Activated effector memory CD4-positive, alpha-beta T cell treated with Interleukin-2 at 50 U/mL for 16 hours (primary cell): ENCODE measurements around the gene VN1R5.
"Not testable (repeated sequence)": the region's sequence is repeated elsewhere in the genome, so short reads cannot be mapped to it uniquely, and the experiment has no call there.

Experiments used
- DNase-seq: peaks from one replicate; pipeline ENCODE4 v3.0.0-alpha.2; 2020

VN1R5 gene

DNA sequence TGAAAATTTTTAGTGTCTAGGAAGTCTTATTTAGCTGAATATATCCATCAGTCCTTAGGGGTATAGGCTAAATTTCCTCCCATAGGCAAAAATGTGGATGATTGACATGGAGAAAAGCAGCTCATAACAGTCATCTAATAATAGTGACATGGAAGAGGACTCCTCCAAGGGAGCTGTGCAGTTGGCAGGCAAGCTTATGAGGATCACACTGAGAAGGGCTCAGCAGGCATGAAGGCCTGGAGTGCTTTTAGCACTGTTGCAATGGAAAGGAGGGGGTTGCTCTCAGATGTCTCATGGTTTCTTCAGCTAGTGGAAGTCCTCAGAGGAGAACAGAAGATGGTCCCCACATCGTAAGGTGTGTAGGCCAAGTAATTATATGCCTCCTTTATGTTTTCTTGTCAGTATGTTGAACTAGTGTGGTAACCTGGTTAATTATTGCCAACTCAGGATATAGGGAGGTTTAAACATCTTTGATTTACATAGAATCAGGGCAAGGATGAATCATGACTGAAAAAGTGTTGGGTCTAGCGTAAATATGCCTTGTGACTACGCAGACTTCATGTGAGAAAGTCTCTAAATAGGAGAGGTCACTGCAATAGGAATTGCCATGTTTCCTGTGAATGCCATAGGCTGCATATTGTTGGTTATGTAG is 18.9 kb downstream of the VN1R5 start:
- DNase-seq, result no peak

DNA sequence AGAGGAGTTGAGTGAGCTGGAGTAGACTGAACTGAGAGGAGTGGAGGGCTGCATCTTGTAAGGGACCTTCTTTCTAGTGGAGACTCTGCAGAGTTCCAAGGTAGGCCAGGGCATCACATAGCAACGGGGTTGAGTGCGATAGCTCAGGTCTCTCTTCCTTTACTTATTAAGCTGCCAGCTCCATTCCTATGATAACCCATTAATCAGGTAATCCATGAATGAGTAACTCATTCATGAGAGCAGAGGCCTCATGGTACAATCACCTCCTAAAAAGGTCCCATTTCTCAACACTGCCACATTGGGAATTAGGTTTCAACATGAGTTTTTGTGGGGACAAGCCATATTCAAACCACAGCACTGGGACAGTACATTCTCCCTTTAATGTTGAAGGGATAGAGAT is 21.3 kb downstream of the VN1R5 start:
- no peak for DNase-seq

DNA sequence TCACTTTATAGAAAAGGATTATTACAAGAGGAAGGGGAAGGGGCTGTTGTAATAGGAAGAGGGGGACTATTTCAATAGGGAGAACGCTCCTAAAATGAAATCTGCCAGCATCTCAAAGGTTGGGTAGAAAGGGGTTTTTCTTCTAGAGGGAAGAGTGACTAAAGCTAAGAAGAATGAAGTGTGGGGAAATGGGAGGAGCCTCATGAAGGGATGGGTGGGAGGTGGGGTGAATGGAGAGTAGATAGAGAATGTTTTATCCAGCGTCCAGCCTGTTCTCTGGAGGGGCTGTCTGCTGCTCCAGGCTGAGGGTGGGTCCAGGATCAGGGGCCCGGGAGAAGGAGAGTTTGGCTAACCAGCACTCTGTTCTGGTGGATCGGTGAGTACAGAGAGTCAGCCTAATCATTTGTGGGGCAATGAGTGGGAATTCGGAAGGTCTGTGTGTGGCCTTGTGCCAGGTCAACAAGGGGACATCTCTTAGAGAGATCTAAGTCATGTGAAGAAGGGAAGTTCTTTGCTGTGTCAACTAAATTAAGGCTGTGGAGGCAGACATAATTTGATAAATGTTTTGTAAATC is 25.2 kb downstream of the VN1R5 start:
- no peak for DNase-seq

DNA sequence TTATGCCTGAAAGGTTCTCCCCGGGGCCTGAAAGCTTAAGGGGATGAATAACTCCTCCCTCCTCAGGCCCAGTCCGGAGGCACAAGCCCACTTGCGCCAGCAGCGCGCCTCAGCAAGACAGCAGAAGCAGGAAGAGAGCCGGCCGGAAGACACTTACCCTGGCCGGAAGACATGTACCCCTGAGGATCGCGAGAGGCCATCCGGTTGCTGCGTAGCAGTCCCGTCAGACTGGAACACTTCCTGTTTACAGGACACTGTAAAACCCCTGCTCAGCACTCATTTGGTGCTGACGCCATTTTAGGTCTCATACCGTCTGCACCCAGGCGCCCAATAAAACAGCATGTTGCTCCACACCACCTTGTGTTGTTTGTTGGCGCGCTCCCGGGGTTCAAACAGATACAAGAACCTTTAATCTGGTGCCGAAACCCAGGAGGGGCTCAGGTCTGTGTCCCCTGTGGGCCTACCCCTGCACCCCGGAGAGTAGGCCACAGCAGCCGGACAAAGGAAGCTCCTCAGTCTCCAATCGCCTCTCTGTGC is 30.3 kb downstream of the VN1R5 start:
- DNase-seq, result no peak

DNA sequence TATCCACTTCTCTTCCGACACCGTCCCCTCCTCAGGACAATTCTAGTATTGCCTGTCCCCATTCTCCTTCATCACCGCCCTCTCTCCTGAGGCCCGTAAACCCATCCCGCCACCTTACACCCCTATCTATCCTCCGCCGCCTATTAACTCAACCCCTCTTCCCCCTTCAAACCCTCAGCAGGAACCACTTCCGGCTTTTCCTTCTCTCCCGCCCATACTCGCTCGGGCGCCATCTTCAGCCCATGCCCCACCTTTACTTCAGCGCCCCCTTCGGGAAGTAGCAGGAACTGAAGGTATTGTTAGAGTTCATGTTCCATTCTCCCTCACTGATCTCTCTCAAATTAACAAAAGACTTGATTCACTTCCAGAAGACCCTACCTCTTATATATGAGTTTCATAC is 31.6 kb downstream of the VN1R5 start:
- no peak for DNase-seq

DNA sequence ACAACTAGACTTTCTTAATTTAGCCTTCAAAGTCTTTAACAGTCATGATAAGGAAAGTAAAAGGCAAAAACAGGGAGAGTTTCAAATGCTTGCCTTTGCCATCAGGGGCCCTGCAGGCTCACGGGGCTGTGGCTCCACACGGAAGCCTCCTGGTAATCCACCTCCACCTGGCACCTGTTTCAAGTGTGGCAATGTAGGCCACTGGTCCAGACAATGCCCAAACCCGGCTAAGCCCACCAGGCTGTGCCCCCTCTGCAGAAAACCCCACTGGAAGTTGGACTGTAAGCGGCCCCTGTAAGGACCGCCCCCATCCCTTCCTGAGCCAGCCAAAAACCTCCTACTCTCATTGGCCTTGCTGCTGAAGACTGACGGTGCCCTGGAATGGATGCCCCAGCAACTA is 32.5 kb downstream of the VN1R5 start:
- DNase-seq, result no peak

DNA sequence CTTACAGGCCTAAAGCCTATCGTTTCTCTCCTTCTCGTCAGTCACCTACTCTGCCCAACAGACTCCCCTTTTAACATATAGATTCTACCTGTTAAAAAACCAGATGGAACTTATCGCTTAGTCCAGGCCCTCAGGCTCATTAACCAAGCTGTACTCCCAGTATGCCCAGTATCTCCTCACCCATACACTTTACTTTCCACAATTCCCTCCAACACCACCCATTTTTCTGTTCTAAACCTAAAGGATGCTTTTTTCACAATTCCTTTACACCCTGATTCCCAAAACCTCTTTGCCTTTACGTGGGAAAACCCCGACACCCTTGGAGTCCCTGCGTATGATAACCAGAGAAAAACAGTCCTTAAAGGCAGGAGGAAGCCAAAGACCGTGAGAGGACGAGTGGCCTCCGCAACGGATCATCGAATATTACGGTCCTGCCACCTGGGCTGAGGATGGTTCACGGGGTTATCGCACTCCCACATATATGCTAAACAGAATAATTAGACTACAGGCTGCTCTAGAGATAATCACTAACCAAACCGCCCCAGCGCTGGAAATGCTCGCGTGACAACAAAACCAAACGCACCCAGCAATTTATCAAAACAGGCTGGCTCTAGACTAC is 33.5 kb downstream of the VN1R5 start:
- not testable (repeated sequence) for DNase-seq

DNA sequence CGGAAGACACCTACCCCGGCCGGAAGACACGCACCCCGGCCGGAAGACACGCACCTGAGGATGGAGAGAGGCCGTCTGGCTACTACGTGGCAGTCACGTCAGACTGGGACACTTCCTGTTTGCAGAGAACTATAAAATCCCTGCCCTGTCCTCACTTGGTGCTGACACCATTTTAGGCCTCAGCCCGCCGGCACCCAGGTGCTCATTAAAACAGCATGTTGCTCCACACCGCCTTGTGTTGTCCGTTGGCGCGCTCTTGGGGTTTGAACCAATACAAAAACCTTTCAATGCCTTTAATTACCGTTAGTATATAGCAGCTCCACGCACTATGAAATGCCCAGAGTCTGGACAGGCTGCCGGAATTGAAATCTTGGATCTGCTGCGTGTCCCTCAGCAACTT is 34.7 kb downstream of the VN1R5 start:
- no peak for DNase-seq

DNA sequence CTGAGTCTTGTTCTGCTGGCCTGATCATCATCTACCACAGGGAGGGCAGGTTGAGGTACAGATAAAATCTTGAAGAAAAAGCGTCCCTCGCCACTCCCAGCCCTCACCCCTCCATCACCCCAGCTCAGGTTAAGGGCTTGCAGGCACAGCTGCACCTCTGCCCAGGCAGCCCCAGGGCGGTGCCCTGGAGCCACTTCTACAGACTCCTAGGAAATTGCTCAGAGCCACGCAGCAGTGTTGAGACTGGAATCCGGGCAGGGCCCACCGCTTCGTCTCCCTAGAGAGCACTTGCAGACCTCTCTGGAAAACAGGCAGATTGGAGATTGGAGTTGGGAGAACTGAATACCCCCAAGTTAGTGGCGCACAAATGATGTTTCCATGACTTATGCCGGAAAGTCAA is 35.3 kb downstream of the VN1R5 start:
- DNase-seq, result no peak

DNA sequence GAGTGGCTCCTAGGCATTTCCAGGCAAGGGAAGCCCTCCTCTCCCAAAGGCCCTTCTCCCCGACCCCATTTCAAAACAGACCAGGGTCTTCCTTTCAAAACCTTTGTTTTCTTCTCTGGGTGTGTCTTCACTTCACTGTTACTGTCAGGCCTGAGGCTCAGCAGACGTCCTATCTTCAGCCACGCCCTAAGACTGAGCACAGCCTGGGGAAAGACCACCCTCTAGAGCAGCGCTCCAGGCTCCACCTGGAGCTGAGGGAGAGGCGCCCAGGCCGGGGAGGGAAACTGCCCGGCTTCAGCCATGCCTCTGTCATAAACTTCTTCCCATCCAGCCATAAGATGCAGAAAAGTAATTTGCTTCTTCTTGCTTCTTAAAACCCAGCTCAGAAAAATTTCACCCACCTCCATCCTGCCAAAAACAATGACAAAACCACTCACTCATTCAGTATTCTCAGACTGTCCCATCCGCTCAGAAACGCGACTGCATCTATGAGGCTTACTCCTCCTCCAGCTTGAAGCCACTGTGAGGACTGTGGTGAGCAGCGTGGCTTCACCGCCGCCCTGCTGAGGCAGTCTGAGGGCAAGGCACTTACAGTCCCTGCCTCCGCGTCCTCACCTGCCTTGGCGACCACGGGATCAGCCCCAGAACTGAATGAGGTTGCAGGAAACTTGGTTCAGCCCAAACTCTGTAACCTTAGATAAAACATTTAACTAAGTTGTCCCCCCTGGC is 36.1 kb downstream of the VN1R5 start:
- DNase-seq, result no peak

DNA sequence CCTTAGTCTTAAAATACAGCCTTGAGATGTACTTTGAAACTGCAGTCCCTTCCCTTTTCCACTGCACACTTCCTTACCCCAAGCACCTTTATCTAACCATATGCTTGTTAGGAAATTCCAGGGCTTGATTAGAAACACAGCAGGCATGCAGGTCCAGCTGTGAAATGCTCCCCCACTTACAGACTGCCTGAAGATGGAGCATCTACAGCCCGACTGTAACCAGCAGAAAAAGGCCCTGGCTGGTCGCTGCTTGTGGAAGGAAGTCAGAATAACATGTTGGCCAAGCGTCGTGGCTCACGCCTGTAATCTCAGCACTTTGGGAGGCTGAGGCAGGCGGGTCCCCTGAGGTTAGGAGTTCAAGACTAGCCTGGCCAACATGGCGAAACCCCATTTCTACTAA is 37.2 kb downstream of the VN1R5 start:
- DNase-seq, result no peak

DNA sequence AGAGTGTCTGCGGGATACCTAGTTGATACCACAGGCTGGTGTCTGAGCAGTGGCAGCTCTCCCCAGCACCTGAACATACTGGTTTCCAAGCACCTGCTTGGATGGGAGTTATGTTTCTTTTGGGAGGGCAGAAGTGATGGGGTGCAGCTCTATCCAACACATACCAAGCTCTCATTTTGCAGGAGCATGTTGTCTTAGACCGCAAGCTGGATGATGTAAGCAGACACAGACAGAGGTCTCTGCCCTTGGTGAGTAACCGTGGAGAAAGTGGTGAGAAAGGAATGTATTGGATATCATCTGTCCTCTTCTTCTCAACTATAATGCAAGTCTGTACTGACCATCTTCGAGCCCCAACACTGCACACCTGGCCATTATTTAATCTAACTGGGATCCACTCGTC is 38.4 kb downstream of the VN1R5 start:
- no peak for DNase-seq

DNA sequence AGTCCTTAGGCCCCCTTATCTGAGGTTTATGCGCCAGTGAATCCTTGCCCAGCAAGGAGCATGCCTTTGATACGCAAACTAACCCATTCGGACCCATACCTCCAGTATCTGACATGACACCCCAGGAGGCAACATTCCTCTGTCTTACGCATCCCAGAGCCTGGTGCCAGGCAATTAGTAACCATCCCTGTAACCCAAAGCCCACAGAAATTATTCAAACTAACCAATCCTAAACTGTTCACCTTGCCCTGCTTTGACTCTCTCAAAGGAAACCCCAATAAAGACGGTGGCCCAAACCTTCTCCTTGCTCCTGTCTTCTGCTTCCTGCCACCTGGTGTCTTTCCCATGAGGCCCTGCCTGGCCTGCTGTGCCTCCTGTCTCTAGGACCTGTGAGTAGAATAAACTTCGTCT is 39.4 kb downstream of the VN1R5 start:
- DNase-seq, result no peak

DNA sequence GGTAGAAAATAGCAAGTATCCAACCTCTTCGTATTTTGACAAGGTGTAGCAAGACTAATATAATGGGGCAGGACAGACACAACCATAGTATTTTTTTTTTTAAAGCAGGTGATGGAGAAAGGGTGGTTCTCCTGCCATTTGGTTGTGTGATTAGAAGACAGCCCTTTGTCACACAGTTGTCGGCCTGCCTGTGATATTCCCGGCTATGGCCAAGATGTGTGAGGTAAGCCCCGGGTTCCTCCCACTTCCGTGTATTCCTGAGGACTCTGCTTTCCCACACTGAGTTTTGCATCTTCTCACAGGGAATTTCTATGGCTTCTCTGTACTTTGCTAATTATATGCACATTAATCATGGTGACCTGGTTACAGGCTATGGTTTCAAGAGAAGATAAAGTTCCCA is 39.9 kb downstream of the VN1R5 start:
- DNase-seq, result no peak

DNA sequence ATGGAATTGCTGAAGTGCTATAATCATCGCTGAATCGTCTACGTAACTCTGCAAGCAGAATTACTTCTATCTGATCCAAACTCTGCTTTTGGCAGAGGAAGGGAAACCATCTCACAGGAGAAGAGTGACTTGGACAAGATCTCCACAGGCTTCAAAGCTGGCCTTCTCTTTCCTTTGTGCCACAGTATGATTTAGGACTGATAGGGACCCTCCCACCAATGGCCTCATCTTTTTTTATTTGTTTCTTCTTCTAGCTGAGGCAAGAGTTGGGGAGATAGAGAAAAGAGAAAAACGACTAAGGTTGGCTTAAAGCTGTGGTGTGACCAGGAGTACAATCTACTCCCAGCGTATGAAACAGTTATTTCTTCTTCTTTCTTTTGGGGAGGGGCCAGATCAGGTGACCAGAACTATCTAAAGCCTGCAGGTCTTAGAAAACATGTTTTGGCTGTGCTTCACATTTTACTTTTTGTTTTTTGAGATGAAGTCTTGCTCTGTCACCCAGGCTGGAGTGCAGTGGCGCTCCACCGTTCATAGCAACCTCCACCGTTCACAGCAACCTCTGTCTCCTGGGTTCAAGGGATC is 40.8 kb downstream of the VN1R5 start:
- DNase-seq, result no peak

DNA sequence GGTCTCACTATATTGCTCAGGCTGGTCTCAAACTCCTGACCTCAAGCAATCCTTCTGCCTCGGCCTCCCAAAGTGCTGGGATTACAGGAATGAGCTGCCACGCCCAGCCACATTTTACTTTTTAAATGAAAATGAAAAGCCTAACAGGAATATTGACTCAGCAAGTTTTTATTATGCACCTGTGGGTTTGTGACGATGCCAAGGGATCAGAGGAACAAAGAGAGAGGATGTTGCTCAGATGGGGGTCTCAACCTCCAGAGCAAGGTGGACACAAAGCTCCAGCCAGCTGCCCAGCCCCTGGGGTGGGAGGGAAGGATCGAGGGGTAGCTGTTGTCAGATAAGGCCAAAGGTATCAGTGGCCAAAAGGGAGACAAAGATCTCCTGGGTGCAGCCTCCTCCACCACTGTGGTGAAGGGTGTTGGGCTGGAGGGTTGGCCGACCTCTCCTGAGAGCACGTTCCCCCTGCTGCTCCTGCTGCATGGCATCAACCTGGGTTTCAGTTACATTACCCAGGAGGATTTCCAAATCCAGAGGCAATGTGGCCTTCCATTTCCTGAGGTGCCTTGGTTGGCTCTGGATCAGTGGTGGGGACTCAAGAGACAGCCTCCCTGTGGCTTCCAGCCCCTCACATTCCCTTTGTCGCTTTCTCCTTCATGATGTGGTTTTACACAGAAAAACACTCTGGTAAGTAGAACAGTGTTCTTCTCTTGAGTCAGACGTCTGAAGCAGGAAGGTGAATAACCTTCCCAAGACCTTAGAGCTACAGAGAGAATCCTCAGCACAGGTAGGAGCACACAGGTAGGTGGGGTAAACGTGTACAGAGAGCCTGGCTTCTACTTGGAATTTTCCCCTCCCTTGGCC is 41.6 kb downstream of the VN1R5 start:
- DNase-seq, result no peak

DNA sequence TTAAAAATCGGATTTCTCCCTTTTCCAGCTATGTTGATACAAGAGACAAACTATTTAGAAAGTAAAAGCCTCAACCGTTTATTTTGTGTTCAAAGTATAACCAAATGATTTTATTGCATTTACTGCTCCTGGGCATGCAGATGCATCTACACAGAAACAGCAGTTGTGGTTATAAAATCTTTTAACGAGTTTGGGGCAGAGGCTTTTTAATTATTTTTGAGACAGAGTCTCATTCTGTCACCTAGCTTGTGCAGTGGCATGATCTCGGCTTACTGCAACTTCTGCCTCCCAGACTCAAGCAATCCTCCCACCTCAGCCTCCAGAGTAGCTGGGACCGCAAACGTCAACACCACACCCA is 42.2 kb downstream of the VN1R5 start:
- no peak for DNase-seq

DNA sequence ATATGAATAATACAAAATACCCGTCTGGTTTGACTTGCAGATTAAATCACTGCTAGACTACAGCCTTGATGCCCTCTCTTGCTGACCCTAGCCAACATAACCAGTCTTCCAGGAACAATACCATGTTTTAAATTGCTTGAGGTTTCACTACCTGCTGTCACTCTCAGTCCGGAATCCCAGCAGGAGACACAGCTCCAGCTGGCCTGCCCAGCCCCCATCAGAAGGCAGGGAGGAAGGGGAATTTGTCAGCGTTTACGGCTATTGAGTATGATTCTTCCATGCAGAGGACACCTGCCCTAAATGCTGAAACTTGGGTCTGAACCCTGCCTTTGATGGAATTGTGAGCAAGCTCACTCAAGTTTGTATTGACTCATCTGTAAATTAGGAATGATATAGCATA is 42.8 kb downstream of the VN1R5 start:
- no peak for DNase-seq

DNA sequence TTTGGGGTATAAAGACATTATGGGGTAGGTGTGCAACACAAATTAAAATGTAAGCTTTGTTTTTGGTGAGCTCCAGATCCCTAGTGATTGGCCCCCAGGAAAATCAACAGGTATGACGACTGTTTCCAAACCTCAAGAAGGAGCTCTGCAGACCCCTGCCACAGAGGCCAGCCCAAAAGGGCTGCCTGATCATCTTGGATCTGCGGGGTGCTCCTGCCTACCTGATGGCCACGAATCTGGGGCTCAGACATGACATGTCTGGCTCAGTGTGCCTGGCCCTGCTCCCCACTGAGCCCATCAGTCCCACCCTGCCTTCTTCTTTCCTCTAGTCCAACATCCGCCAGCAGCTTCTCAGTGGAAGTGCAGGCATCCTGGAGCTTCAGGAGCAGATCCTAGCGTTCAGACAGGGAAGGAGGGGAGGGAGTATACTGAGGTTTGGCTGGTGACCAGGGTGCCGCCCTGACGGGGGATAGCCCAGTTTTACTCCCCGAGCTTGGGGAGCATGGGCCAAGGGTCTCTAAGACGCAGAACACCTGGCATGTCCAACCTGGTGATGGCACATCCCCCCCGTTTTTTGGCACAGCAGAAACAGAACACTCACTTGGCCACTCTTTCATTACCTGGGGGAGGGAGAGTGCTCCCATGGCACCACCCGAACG is 44.0 kb downstream of the VN1R5 start:
- DNase-seq, result no peak

DNA sequence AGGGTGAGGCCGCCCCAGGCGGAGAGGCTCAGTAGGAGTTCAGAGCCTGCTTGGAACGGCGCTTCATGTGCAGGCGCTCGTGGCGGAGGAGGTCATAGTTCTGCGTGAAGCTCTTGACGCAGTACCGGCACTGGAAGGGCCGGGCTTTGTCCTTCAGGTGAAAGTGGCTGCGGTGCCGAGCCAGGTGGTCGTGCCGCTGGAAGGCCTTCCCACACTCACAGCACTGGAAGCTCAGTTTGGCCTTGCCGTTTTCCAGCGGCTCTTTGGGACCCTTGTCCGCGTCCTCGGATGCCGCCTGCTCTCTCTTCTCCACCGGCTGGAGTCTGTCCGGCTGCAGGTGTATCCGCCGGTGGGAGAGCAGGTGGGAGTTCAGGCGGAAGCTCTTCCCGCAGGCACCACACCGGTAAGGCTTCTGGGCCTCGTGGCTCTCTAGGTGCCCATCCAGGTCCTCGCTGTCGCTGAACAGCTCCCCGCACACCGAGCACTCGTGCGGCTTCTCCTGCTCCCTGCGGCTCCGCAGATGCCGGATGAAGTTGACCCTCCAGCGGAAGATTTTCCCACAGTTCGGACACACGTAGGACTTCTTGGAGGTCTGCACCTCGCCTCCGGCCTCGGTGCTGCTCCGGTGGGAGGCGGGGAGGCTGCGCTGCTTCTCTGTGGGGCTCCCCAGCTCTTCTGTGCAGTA is 44.8 kb downstream of the VN1R5 start:
- DNase-seq, result no peak

DNA sequence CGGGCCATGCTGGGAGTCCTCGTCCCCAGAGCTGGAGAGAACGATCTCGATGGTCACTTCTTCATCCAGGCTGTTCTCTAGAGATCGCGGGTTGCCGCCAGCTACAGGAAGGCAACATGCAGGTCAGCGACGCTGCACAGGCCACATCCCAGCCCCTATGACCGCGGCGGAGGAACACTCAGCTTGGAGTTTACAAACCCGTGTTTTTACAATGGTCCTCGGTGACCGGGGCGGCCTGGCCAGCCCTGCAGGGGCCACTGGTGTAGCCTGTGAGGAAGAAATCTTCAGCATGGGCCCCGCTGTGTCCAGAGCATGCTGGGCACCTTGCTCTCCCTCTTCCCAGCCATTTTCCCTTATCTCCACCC is 45.3 kb downstream of the VN1R5 start:
- no peak for DNase-seq

DNA sequence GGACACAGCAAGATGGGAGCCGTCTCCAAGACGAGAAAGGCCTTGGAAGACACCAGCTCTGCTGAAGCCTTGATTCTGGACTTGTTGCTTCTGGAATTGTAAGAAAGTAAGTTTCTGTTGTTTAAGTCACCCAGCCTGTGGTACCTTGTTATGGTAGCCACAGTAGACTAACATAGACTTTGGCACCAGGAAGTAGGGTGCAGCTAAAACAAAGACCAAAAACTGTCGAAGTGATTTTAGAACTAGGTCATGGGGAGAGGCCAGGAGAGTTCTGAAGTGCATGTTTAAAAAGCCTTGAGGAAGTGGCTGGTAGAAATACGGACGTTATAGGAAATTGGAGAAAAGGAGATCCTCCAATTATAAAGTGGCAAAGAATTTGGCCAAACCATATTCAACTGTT is 47.3 kb downstream of the VN1R5 start:
- no peak for DNase-seq
